Lung (tissue), 12 donors: Measurements from ENCODE around the gene SCN4B. TPM values are rescaled to one million over a fixed set of nuclear protein-coding genes. Genes with fewer than 3 reads are reported as not detected.

Experiments used
- ATAC-seq: fragments of 200-7000 bp; cut with Tn5 transposase; one replicate; pipeline ENCODE4 v1.9.1; 2020; ENCODE audit warnings: moderate number of reproducible peaks; ENCODE audit not compliant: insufficient read depth, low FRiP score
- DNase-seq, 3 donors: peaks; one replicate each; pipeline ENCODE4 v3.0.0-alpha.2; 2013 to 2017
- H3K27ac ChIP-seq, 2 donors: one replicate each; pipeline ENCODE4 v1.5.1; 2013; ENCODE audit warnings: mild to moderate bottlenecking in 2 of 2, moderate library complexity in 2 of 2, control low read depth in 1 of 2, inconsistent platforms in 1 of 2, low read depth in 1 of 2, low read length in 1 of 2
- H3K27me3 ChIP-seq, 3 donors: one replicate each; pipeline ENCODE4 v1.5.1; 2013; ENCODE audit warnings: low read length in 2 of 3; ENCODE audit not compliant: control insufficient read depth in 3 of 3, insufficient read depth in 3 of 3
- H3K36me3 ChIP-seq, 4 donors: one replicate each; pipeline ENCODE4 v1.5.1; 2013; ENCODE audit warnings: low read length in 4 of 4, mild to moderate bottlenecking in 1 of 4, moderate library complexity in 1 of 4; ENCODE audit not compliant: control insufficient read depth in 4 of 4, insufficient read depth in 4 of 4
- H3K4me1 ChIP-seq, 5 donors: one replicate each; pipeline ENCODE4 v1.5.1; 2013; ENCODE audit warnings: low read length in 5 of 5, mild to moderate bottlenecking in 2 of 5, moderate library complexity in 1 of 5; ENCODE audit not compliant: control insufficient read depth in 5 of 5, insufficient read depth in 5 of 5
- H3K4me3 ChIP-seq: one replicate; pipeline ENCODE4 v1.5.1; 2013; ENCODE audit warnings: mild to moderate bottlenecking, control low read depth, moderate library complexity
- H3K9ac ChIP-seq, 2 donors: one replicate each; pipeline ENCODE4 v1.5.1; 2013; ENCODE audit warnings: low read length in 2 of 2, control low read depth in 1 of 2; ENCODE audit not compliant: insufficient read depth in 1 of 2
- H3K9me3 ChIP-seq, 4 donors: one replicate each; pipeline ENCODE4 v1.5.1; 2013; ENCODE audit warnings: low read length in 3 of 4, mild to moderate bottlenecking in 1 of 4, moderate library complexity in 1 of 4; ENCODE audit not compliant: control insufficient read depth in 4 of 4, insufficient read depth in 3 of 4
- CTCF ChIP-seq: IDR thresholded peaks from 2 replicates; pipeline ENCODE4 v1.5.1; 2012; ENCODE audit warnings: mild to moderate bottlenecking; ENCODE audit errors: control extremely low read depth, extremely low read depth
- WGBS, 2 donors: extraction: QIAGEN DNeasy Blood & Tissue Kit; methylation state at CpG; one replicate each; pipeline ENCODE4 v1.1.7; 2013; 5-methylcytosine and 5-hydroxymethylcytosine counted together
- polyA plus RNA-seq, 2 donors: library from polyadenylated mRNA; stranded (reverse); fragments of 200-250 nt; gene quantifications; one replicate each; pipeline ENCODE4 v1.2.1, GENCODE V29; 2013
- total RNA-seq, 2 donors: library from RNA; depleted of rRNA in 1 of 2; stranded (reverse); fragments of >200 nt in 1 of 2; gene quantifications; one replicate each; pipeline ENCODE4 v1.2.1, GENCODE V29; 2014 to 2021
- donor health status: control.
- donor health status: control.
- donor health status: Bipolar disorder and iron deficiency.
- donor health status: healthy.
- donor health status: DM: yes; HTN: yes; CAD: no.

SCN4B gene
- total and polyA plus RNA-seq, 4 donors, result 0.95 to 5.2 (median 2.3) TPM

DNA sequence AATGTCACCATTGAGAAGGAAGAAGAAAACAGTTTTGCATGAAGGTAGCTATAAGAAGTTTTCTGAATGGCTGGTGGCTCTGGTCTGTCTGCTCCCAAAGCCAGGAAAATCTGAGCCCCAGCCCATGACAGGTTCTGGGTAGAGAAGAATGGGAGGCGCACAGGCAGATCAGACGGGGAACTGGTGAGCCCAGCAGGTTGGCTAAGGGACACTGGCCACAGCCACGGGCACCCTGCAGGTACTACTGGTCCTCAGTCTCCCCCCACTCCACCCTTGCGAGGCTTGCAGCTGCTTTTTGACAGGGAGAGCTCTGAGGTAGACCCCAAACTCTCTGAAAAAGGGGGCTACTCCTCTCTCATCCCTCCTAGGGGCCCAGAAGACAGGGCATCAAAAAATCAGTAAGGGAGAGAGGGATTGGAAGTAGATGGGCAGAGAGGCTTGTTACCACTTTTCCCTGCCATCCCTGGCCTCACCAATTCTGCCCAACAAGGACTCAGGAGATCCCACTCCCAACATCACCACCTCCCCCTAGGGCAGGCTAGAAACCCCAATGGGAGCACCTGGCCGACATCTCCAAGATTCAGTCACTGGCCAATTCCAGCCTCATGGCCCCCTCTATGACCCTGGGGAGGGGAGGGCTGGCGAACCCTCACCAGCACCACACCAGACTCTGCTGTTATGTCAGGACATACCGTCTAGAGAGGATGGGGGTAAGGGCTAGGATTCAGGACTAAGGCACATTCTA, 17.4 kb downstream of the SCN4B start:
- no peak for ATAC-seq
- Histone ChIP-seq H3K4me3 (no peak overlapping the region), H3K9ac (no peak overlapping the region), H3K27me3 (no peaks in the 10 kb centered on the region), H3K4me1 (no peaks in the 10 kb centered on the region), H3K36me3 (no peaks in the 10 kb centered on the region), H3K9me3 (peaks cover 0 to 2% (median 0%) of the 10 kb centered on the region in 4 donors), H3K27ac (no peak overlapping the region)
- 73 to 88% methylated on average over 7 of the region's 7 CpGs for WGBS, 2 donors
- no peak for DNase-seq
- TF ChIP-seq CTCF, result no peak

- Histone ChIP-seq H3K9ac (no peak overlapping the region), H3K27me3 (no peaks in the 10 kb centered on the region), H3K4me1 (no peaks in the 10 kb centered on the region), H3K27ac (no peak overlapping the region), H3K36me3 (no peaks in the 10 kb centered on the region), H3K4me3 (no peak overlapping the region), H3K9me3 (peaks cover 0 to 2% (median 0%) of the 10 kb centered on the region in 4 donors)
- 89 to 96% methylated on average over 10 of the region's 10 CpGs for WGBS, 2 donors
- no peak for TF ChIP-seq CTCF
- no peak for DNase-seq
- no peak for ATAC-seq
These were observed 18.8 kb downstream of the SCN4B start for GRCh38 chr11:118133816-118134215.

GRCh38 chr11:118132385-118133151, 20.1 kb downstream of the SCN4B start:
- Histone ChIP-seq H3K9ac (no peak overlapping the region), H3K36me3 (no peaks in the 10 kb centered on the region), H3K9me3 (peaks cover 0 to 2% (median 0%) of the 10 kb centered on the region in 4 donors), H3K4me1 (no peaks in the 10 kb centered on the region), H3K27ac (no peak overlapping the region), H3K27me3 (no peaks in the 10 kb centered on the region), H3K4me3 (no peak overlapping the region)
- no peak for TF ChIP-seq CTCF
- WGBS, 2 donors, result 80 to 85% methylated on average over 15 of the region's 15 CpGs
- DNase-seq (no peak), ATAC-seq (no peak)
